OCI-LY7 (cell line): Measurements from ENCODE around the gene TNFRSF25. TPM values are rescaled to one million over a fixed set of nuclear protein-coding genes. Genes with fewer than 3 reads are reported as not detected.

ENCODE experiments used
- BruUV-seq: library from RNA; stranded (reverse); fragments of 400-500 nt; replicated peaks from 2 replicates; lab custom pipeline; 2021; lab: Mats Ljungman, UMichigan
- CTCF ChIA-PET: fragments of 300-600 bp; sonication (Branson Sonifier 250); formaldehyde crosslinking; loops from one replicate; lab custom pipeline; 2022; ENCODE audit warnings: antibody characterized with exemption; ENCODE audit not compliant: unreplicated experiment; lab: Charles Lee
- POLR2A ChIA-PET: fragments of 300-600 bp; sonication (Branson Sonifier 250); formaldehyde crosslinking; loops from one replicate; lab custom pipeline; 2022; ENCODE audit warnings: antibody characterized with exemption; lab: Charles Lee
- DNase-seq: peaks from one replicate; pipeline ENCODE4 v3.0.0-alpha.2; 2015; ENCODE audit warnings: low spot score
- H2AFZ ChIP-seq: fragments of 200-600 bp; sonication (generic), shearing (Covaris generic); 2 replicates; pipeline ENCODE4 v1.6.1; 2014; ENCODE audit warnings: mild to moderate bottlenecking, antibody characterized with exemption, low read length, moderate library complexity
- H3K27ac ChIP-seq: fragments of 200-600 bp; sonication (generic); 2 replicates; pipeline ENCODE4 v1.5.1; 2014; ENCODE audit warnings: mixed run types, low read depth, mild to moderate bottlenecking, moderate library complexity, low read length, inconsistent platforms; ENCODE audit not compliant: poor library complexity, severe bottlenecking
- H3K36me3 ChIP-seq: fragments of 200-600 bp; sonication (generic); 2 replicates; pipeline ENCODE4 v1.6.1; 2014; ENCODE audit warnings: mild to moderate bottlenecking, antibody characterized with exemption, low read length, moderate library complexity, mixed read lengths; ENCODE audit not compliant: insufficient read depth
- H3K4me1 ChIP-seq: fragments of 200-600 bp; sonication (generic); 2 replicates; pipeline ENCODE4 v1.5.1; 2014; ENCODE audit warnings: mild to moderate bottlenecking, low read length; ENCODE audit not compliant: insufficient read depth, poor library complexity, severe bottlenecking
- H3K4me2 ChIP-seq: fragments of 200-600 bp; sonication (generic); 2 replicates; pipeline ENCODE4 v1.6.1; 2014; ENCODE audit warnings: mild to moderate bottlenecking, low read length
- H3K4me3 ChIP-seq: fragments of 200-600 bp; sonication (generic); 2 replicates; pipeline ENCODE4 v1.5.1; 2014; ENCODE audit warnings: mild to moderate bottlenecking, low read depth, low read length; ENCODE audit not compliant: poor library complexity, severe bottlenecking
- H3K79me2 ChIP-seq: fragments of 200-600 bp; sonication (generic); 2 replicates; pipeline ENCODE4 v1.6.1; 2016; ENCODE audit warnings: low read depth, mild to moderate bottlenecking, low read length, moderate library complexity, mixed read lengths; ENCODE audit not compliant: insufficient read depth
- H3K9me2 ChIP-seq: fragments of 200-600 bp; sonication (generic); 2 replicates; pipeline ENCODE4 v1.6.1; 2016; ENCODE audit warnings: mild to moderate bottlenecking, low read length, mixed read lengths; ENCODE audit not compliant: insufficient read depth
- H3K9me3 ChIP-seq: fragments of 200-600 bp; sonication (generic); 2 replicates; pipeline ENCODE4 v1.6.1; 2014; ENCODE audit warnings: mild to moderate bottlenecking, mixed run types, low read length, mixed read lengths
- H4K20me1 ChIP-seq: fragments of 200-600 bp; sonication (generic); 2 replicates; pipeline ENCODE4 v1.6.1; 2014; ENCODE audit warnings: mild to moderate bottlenecking, antibody characterized with exemption, low read length, moderate library complexity, mixed read lengths; ENCODE audit not compliant: insufficient read depth
- EZH2phosphoT487 ChIP-seq: fragments of 200-600 bp; sonication (generic); IDR thresholded peaks from 2 replicates; pipeline ENCODE4 v1.6.1; 2018; ENCODE audit warnings: low read depth, borderline replicate concordance, mild to moderate bottlenecking, mixed run types, antibody characterized with exemption, low read length, moderate library complexity, mixed read lengths
- intact Hi-C: fragments of 100-400 bp; cut with micrococcal nuclease; formaldehyde crosslinking; loops from one replicate; pipeline ENCODE4 v1.10.0; 2022; ENCODE audit not compliant: unreplicated experiment
- total RNA-seq, 2 experiments: library from RNA; depleted of rRNA in 1 of 2; stranded (reverse); fragments of >200 nt in 1 of 2; shearing (Covaris generic) in 1 of 2; gene quantifications; 2 replicates each; pipeline ENCODE4 v1.2.3, GENCODE V29; 2014 to 2022
- TF ChIP-seq, protein P1 (sequence below): fragments of 200-600 bp; sonication (generic); conservative IDR thresholded peaks from 2 replicates; pipeline ENCODE4 v1.5.1; 2014; ENCODE audit warnings: mild to moderate bottlenecking, antibody characterized with exemption, low read length, moderate library complexity, mixed read lengths

The TNFRSF25 gene
- total RNA-seq, 2 experiments from 2014 or later = 1.7 to 2.8 TPM

DNA sequence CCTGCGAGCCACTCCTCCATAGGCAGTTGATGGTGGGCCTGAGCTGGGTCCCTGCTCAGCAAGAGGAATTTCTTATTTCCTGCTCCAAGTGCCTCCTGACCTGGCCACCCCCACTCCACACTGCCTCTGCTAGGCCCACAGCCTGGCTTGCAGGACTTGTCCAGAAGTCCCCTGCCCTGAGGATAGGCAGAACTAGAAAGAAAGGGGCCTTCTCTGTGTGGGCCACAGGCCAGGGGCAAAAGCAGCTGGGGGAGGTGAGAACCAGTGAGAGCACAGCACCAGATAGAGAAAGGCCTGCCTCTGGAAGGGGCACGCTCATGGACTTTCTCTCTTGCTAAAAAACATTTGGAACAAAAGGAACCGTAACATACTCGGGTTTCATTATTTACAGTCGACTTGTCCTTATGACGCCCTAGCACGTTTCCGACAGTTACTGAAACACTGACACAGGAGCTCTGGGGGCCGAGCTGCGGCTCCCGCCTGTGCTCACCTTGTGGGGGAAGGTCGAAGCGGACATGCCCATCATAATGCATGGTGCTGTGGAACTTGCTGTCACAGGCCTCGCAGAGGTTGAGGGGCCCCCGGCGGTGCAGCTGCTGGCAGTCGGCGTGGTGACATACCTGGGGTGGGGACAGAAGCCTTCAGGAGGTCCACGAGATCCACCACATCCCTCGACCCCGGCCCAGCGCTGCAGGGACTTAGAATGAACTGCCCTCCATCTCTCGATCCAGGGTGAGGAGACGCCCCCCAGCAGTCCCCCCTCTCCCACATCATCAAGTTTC, 11.3 kb upstream of the TNFRSF25 start:
- no peak overlapping the region for H2AFZ ChIP-seq
- DNase-seq = no peak
- ChIA-PET CTCF (no interaction called here), POLR2A (no interaction called here)
- no peaks in the 10 kb centered on the region for H3K79me2 ChIP-seq
- H4K20me1 ChIP-seq = no peaks in the 10 kb centered on the region
- BruUV-seq = no TSS peak
- H3K9me2 ChIP-seq = no peaks in the 10 kb centered on the region
- no peak overlapping the region for H3K27ac ChIP-seq
- H3K9me3 ChIP-seq = no peaks in the 10 kb centered on the region
- TF ChIP-seq EZH2phosphoT487 = no peak
- TF ChIP-seq, protein P1, sequence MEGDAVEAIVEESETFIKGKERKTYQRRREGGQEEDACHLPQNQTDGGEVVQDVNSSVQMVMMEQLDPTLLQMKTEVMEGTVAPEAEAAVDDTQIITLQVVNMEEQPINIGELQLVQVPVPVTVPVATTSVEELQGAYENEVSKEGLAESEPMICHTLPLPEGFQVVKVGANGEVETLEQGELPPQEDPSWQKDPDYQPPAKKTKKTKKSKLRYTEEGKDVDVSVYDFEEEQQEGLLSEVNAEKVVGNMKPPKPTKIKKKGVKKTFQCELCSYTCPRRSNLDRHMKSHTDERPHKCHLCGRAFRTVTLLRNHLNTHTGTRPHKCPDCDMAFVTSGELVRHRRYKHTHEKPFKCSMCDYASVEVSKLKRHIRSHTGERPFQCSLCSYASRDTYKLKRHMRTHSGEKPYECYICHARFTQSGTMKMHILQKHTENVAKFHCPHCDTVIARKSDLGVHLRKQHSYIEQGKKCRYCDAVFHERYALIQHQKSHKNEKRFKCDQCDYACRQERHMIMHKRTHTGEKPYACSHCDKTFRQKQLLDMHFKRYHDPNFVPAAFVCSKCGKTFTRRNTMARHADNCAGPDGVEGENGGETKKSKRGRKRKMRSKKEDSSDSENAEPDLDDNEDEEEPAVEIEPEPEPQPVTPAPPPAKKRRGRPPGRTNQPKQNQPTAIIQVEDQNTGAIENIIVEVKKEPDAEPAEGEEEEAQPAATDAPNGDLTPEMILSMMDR = no peak
- intact Hi-C loops = no loop called here
- H3K36me3 ChIP-seq = no peaks in the 10 kb centered on the region
- no peaks in the 10 kb centered on the region for H3K4me1 ChIP-seq
- H3K4me3 ChIP-seq = no peak overlapping the region
- no peak overlapping the region for H3K4me2 ChIP-seq

- TF ChIP-seq, protein P1 = no peak
- TF ChIP-seq EZH2phosphoT487 = no peak
- CTCF ChIA-PET = no interaction called here
- H3K27ac ChIP-seq = no peak overlapping the region
- H4K20me1 ChIP-seq = no peaks in the 10 kb centered on the region
- no peaks in the 10 kb centered on the region for H3K4me1 ChIP-seq
- no peak overlapping the region for H3K4me3 ChIP-seq
- H3K9me3 ChIP-seq = no peaks in the 10 kb centered on the region
- no peaks in the 10 kb centered on the region for H3K36me3 ChIP-seq
- intact Hi-C loops = no loop called here
- H3K9me2 ChIP-seq = no peaks in the 10 kb centered on the region
- H2AFZ ChIP-seq = no peak overlapping the region
- DNase-seq = no peak
- no peak overlapping the region for H3K4me2 ChIP-seq
- no TSS peak for BruUV-seq
- no peaks in the 10 kb centered on the region for H3K79me2 ChIP-seq
- POLR2A ChIA-PET = no interaction called here
Measured at GRCh38 chr1:6476483-6476882, 10.5 kb upstream of the TNFRSF25 start.
